OCI-LY3 (cell line): Measurements from ENCODE around the gene ANKRD35.

ENCODE experiments used
- EZH2phosphoT487 ChIP-seq: fragments of 200-600 bp; shearing (Covaris generic); IDR thresholded peaks from 2 replicates; pipeline ENCODE4 v1.6.1; 2018; ENCODE audit warnings: antibody characterized with exemption, mixed run types, low read depth
- TF ChIP-seq, protein P1 (sequence below): fragments of 200-600, 300-600 bp; sonication (generic); IDR thresholded peaks from 2 replicates; pipeline ENCODE4 v1.5.1; 2014; ENCODE audit warnings: antibody characterized with exemption, low read length, low read depth

GRCh38 chr1:145908653-145909052 lies 23.0 kb upstream of the ANKRD35 start:
- no peak for TF ChIP-seq EZH2phosphoT487
- TF ChIP-seq, protein P1, sequence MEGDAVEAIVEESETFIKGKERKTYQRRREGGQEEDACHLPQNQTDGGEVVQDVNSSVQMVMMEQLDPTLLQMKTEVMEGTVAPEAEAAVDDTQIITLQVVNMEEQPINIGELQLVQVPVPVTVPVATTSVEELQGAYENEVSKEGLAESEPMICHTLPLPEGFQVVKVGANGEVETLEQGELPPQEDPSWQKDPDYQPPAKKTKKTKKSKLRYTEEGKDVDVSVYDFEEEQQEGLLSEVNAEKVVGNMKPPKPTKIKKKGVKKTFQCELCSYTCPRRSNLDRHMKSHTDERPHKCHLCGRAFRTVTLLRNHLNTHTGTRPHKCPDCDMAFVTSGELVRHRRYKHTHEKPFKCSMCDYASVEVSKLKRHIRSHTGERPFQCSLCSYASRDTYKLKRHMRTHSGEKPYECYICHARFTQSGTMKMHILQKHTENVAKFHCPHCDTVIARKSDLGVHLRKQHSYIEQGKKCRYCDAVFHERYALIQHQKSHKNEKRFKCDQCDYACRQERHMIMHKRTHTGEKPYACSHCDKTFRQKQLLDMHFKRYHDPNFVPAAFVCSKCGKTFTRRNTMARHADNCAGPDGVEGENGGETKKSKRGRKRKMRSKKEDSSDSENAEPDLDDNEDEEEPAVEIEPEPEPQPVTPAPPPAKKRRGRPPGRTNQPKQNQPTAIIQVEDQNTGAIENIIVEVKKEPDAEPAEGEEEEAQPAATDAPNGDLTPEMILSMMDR = no peak
